ENCODE results near the gene NCKAP5L.

NCKAP5L gene

DNA sequence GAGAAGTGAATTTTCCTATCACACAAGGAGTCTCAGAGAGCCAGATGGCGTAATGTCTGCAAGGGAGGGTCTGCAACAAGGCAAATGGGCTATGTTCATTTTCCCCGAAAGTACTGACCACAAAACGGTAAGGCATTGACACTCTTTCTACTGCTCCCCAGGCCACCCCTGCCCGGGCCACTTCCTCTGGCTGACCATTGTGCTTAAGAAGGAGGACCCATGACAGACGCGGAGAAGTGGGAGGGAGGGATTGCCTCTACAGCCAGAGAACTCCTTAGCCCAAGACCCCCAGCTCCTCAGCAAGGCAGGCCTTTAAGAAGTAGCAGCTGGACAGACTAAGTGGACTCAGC, 1.2 kb downstream of the NCKAP5L start:
- TF ChIP-seq, protein P1, sequence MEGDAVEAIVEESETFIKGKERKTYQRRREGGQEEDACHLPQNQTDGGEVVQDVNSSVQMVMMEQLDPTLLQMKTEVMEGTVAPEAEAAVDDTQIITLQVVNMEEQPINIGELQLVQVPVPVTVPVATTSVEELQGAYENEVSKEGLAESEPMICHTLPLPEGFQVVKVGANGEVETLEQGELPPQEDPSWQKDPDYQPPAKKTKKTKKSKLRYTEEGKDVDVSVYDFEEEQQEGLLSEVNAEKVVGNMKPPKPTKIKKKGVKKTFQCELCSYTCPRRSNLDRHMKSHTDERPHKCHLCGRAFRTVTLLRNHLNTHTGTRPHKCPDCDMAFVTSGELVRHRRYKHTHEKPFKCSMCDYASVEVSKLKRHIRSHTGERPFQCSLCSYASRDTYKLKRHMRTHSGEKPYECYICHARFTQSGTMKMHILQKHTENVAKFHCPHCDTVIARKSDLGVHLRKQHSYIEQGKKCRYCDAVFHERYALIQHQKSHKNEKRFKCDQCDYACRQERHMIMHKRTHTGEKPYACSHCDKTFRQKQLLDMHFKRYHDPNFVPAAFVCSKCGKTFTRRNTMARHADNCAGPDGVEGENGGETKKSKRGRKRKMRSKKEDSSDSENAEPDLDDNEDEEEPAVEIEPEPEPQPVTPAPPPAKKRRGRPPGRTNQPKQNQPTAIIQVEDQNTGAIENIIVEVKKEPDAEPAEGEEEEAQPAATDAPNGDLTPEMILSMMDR (IDR thresholded peaks at IDR 0.05; ENCODE audit: control insufficient read depth, extremely low read depth, insufficient read depth), result no peak
- no peak overlapping the region; the same call in 1 of the 2 replicates for H3K4me3 ChIP-seq (ENCODE audit: low read depth, low read length)

DNA sequence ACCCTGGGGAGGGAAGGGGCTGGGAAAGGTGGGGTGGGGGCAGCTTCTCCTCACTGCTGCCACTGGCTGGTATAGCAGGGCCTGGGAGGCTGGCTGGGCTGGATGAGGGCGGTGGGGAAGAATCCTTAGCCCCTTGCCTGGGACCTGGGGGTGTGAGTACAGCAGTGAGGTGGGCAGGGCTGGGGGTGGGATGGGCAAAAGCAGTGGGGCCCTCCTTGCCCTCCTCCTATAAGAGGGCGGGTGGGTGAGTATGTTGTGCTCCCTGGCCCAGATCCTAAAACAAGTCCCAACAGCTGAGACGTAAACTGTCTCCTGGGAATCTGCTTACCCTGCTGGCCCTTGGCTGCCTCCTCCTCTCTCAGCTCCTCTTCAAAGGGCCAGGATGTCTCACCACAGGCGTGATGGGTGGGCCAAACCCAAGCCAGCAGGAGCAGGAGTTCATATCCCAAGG, 2.2 kb downstream of the NCKAP5L start:
- DNase-seq (ENCODE audit: low read depth), result no peak
- no peak overlapping the region for H3K4me3 ChIP-seq (ENCODE audit: low read depth, low read length)
- TF ChIP-seq, protein P1 (IDR thresholded peaks at IDR 0.05; ENCODE audit: control insufficient read depth, extremely low read depth, insufficient read depth), result no peak

More for the DNA sequence above, 1.2 kb downstream of the NCKAP5L start:
- DNase-seq (ENCODE audit: low read depth), result no peak

DNA sequence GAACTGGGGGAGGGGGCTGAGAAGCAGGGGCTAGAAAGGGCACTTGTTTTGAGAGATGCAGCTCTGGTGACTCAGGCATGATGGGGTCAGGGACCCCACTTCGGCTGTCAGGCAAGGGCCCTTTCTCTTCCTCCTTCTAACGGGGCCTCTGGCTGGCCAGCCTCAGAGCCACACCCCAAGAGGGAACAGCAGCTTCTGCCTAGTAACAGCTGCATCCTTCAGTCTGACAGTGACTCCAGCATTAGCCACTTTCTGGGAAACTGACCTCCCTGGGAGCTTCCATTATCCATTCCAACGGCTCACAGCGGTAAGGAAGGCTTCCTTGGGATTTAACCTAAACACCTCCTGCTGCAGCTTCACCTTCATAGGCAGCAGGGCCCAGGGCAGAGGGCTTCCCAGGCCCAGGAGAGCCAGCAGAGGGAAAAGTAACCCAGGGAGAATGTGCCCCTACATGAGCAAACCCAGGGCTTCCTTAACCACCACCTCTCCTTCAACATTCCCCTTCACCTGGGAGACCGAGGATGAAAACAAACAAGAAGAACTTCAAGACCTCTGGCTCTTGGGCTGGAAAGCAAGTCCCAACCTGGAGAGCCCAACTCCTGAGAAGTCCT, 2.7 kb downstream of the NCKAP5L start:
- TF ChIP-seq, protein P1 (IDR thresholded peaks at IDR 0.05; ENCODE audit: control insufficient read depth, extremely low read depth, insufficient read depth), result no peak

DNA sequence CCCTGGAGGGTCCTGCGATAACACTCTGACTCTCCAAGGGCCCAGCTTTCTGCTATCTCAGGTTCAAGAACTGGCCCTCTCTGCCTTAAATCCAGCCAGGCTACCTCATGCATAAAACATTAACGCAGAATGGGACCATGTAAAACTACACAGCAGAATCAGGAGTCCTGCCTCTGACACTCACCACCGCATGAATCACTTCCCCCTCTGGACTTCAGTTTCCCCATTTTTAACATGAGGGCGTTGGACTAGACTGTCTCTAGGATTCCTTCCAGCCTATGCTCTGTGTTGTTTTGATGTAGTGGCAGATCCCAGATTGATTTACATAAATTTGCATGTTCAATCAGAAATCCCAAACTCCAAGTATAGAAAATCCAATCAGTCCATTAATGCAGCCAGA, 3.3 kb downstream of the NCKAP5L start:
- DNase-seq (ENCODE audit: low read depth), result no peak
- TF ChIP-seq, protein P1 (IDR thresholded peaks at IDR 0.05; ENCODE audit: control insufficient read depth, extremely low read depth, insufficient read depth), result no peak
- no peak overlapping the region for H3K4me3 ChIP-seq (ENCODE audit: low read depth, low read length)

More for the DNA sequence above, 2.7 kb downstream of the NCKAP5L start:
- DNase-seq (ENCODE audit: low read depth), result no peak
- no peak overlapping the region for H3K4me3 ChIP-seq (ENCODE audit: low read depth, low read length)

DNA sequence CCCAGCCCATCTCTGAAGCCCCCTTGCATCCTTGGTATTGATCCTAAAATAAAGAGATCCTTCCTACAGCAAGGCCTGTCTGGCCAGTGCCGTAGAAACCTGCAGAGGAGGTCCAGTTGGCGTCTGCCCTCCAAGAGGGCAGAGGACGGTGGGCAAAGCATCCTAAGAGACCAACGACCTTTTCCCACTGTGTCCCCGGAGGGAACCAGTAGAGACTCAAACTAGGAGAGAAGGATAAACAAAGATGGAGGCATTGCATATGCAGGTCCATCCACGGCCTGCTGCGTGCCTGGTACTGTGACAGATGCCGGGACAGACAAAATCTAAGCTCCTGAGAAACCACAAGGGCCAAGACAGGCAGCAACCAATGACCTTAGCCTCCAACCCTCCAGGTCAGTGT, 3.8 kb downstream of the NCKAP5L start:
- TF ChIP-seq, protein P1 (IDR thresholded peaks at IDR 0.05; ENCODE audit: control insufficient read depth, extremely low read depth, insufficient read depth), result no peak
- DNase-seq (ENCODE audit: low read depth), result no peak
- H3K4me3 ChIP-seq (ENCODE audit: low read depth, low read length), result no peak overlapping the region

DNA sequence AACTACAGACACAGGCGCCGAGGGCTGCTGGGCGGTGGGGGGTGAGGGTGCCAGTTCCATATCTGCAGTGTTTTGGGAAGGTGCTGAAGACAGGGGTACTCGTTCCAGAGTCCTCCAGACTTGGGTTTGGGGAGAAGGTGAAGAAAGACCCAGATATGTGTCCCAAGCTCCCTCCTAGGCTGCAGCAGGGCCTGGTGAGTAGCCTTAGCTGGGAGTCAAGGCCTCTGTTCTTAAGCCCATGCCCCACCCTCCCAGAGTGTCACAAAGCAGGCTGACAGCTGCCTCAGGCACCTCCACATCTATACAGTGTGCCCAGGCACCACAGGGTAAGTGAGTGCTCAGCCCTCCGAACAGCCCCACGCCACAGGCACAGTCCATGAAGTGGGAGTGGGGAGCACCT, 4.3 kb downstream of the NCKAP5L start:
- TF ChIP-seq, protein P1 (IDR thresholded peaks at IDR 0.05; ENCODE audit: control insufficient read depth, extremely low read depth, insufficient read depth), result no peak
- no peak overlapping the region for H3K4me3 ChIP-seq (ENCODE audit: low read depth, low read length)
- DNase-seq (ENCODE audit: low read depth), result no peak

DNA sequence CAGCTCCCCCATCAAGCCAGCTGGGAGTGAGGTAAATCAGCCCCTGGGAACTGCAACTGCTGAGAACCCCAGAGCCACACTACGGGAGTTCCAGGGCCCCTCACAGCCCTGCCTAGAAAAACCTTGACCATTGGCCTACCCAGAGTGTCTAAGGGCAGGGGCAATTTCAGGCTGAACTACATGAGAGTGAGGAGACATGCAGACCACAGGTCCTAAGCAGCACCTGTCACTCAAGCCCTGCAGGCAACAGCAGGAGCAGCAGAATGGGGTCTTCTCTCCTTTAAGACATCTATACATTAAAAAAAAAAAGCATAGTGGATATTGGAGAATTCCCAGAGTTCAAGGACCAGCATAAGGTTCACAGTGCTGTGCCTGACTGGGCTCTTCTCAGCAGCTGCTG, 4.9 kb downstream of the NCKAP5L start:
- TF ChIP-seq, protein P1 (IDR thresholded peaks at IDR 0.05; ENCODE audit: control insufficient read depth, extremely low read depth, insufficient read depth), result no peak
- H3K4me3 ChIP-seq (ENCODE audit: low read depth, low read length), result no peak overlapping the region
- no peak for DNase-seq (ENCODE audit: low read depth)
